GM19025 (cell line): ENCODE data around the gene RHOBTB3.

Experiments
- ATAC-seq: cut with Tn5 transposase; IDR thresholded peaks from one replicate; pipeline ENCODE4 v1.9.1; 2021; ENCODE audit warnings: mild to moderate bottlenecking, low read depth, moderate library complexity; ENCODE audit not compliant: unreplicated experiment

The RHOBTB3 gene

DNA sequence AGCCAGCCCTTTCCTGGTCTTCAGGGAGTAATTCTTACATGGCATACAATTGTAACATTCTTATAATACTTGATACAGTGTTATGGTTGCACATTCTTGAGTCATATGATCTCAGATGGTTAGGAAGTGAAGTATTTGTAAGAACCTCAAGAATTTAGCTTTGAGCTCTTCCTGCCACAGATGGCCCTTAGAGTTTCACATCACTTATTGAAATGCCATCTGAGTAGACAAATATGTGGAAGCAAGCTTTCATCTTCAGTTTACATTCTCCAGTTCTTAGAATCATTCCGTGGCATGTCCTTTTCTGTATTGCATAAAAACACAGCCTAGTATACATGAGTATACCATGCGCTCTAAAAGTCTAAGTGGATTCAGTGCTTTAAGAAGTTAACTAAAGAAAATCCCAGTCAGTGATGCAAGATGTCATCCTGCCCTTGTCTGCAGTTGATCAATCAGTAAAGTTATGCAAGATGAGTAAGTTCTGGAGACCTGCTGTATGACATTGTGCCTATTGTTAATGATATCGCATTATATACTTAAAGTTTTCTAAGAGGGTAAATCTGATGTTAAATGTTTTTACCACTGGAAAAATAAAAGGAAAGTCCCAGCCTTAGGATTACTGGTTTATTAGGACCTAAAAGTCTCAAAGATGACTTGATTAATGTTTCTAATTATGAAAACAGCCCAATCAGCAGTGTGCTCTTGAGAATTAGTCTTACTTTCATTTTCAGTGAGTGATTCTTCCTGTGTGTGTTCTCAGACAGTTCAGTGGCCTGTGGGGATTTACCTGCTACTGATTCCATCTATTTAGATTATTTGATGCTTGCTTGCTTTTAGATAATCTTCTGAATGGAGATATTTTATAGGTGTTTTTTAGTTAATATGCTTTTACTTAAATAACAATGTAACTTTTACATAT, 29.4 kb downstream of the RHOBTB3 start:
- ATAC-seq: peak; percentile 92

DNA sequence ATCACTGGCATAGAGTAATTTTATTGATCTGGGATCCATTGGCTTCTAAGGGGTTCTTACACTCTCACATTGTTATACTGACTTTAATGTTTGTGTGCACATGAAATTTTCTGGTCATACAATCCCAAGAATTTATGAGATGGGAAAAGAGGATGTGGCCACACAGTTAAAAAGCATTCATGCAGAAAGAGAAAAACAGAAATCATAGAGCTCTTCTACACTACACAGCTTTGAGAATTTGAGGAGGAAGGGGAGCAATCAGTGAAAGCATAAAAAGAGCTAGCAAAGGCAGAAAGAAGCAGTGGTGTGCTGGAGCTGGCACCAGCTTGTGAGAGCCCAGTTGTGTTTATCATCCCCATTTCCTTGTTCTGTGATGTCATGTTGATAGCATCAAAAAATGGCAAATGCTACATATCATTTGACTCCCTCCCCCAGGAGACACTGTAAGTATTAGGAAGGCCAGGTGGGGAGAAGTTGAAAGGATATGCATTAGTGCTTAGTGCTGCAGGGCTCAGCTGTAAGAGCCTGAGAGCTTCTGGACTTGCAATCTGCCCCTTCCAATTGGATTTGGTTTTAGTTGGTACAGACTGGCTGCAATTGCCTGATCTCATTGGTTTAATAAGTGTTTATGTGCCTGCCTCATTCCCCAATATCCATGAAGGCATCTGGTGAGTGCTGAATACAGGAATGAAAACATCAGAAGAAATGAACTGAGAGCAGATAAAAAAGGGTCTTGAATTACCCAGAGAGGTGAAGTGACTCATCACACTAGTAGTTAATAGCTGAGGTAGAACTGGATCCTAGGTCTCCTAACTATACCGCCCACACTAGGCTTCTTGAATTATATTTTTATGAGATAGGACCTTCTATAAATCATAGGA, 30.9 kb downstream of the RHOBTB3 start:
- ATAC-seq: no peak

DNA sequence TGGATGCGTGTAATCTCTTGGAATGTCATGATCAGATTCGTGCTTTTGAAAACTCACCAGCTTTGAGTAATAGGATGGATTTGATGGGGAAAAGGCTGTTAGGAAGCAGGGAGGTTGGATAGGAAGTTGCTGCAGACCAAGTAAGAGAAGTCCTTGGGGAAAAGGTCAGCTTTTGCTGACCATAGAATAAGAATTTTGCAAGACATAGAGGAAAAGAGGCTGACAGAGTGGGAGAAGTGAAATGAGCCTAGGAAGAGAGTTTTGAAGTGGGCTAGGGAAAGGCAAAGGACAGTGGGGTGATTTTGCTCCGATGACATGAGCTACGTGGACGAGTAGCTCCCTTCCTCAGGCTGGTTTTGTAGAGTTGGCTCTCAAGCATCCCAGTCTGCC, 31.5 kb downstream of the RHOBTB3 start:
- no peak for ATAC-seq

DNA sequence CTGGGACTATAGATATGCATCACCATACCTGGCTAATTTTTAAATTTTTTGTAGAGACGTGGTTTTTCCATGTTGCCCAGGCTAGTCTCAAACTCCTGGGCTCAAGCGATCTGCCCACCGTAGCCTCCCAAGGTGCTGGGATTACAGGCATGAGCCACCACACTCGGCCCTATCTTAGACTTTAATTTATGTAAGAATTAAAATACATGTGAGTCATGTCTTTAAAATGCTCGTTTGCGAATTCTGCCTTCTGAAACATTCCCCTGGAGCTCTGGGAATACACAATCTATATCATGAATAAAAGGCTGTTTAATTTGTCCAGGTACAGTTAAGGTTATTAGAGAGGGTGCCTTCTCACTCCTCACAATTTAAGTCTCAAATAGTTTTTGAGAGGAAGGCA, 32.8 kb downstream of the RHOBTB3 start:
- no peak for ATAC-seq

DNA sequence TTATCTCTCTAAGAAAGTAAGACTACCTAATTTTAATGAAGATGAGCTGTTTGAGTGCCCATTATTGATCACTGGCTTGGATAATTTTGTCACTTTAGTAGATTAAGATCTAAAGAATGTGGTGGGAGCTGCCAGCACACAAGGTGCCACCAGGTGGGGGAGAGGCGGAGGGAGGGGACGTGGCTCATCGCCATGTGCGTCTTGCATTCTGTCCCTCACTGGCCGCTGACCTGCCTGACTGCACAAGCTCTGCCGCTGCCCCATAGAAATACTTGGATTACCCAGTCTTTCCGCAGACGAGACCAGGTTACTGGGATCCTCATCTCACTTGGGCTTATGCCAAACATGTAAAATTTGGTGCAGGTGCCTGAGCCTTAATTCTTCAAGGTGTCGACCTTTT, 37.6 kb downstream of the RHOBTB3 start:
- ATAC-seq: no peak

DNA sequence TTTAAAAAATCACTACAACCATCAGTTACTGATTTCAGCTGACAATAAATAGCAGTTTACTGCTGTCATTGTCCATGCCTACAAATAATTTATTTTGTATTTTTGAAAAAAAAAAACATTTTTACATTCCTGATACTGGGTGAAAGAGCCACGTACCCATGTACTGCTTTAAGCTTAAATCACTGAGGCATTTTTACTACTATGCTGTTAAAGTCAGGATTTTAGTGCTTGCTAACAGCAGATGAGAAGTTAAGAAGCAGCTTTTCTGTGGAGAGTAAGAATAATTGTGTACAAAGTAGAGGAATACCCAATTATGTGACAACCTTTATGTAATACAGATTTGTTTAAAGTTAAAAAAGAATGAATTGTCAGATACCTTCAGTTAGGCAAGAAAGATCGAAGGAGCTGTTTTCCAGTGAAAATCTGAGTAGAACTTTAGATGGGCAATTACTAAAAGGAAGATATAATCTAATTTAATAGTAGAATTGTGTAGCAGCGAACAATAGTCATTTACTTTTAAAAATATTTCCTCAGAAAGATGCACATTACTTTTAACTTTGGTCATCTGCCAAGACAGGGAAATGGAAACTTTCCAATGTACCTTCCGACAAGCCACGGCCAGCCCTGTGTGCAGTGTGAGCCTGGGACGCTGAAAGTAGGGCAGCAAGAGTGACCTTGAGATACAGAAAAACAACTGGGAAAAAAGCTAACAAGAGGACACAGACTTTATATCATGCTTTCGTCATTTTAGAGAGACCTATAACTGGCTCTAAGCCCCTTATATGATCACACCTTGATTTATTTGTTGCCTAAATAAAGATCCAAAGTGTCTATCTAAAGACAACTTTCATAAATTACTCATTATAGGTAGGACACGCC, 39.9 kb downstream of the RHOBTB3 start:
- ATAC-seq: no peak

DNA sequence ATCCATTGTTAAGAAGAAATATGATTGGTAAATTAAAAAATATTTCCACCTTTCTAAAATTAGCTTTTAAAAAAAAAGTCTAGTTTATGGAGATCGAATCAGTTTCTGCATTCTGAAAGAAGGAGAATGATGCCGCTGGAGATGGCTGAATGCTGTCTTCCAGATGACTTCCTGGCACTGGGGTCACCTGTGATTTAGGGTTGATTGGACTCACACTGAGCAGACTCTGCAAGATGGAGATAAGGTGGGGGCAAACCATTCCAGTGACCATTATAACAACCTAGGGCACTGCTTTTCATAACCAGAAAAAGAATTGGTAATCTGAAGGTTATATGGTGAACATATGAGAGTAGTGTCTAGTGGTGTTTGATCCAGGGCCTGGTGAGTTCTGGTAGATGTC, 40.8 kb downstream of the RHOBTB3 start:
- ATAC-seq: no peak

DNA sequence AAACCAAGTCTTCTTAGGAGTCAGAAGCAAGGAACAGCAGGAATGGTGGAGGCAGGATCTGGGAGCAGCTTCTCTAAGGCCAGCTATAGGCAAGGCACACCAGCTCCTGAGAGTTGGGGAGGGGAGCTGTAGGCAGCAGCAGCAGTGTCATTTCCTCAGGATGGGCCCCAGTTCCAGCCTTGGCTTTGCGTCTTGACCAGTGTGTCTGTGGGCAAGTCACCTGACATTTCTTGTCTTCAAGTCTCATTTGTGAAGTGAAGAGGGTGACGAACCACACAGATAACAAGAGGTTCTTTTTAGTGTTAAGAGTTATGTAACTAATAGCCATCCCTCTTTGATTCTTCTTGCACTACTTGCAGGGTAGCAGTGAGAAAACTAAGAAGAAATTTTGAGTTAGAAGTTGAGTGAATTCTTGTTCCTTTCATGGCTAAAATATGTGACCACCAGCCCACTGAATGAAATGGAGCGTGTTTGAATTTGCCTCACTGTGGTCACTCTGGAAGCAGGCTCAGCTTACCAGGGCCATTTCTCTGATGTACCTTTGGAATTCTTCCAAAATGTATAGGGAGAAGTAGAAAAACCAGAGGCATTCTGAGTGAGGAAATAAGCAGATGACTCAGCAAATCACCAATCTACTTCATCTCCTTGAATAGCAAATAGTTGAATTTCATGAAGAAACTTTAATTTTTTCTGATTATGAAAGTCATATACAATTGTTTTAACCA, 42.4 kb downstream of the RHOBTB3 start:
- no peak for ATAC-seq

DNA sequence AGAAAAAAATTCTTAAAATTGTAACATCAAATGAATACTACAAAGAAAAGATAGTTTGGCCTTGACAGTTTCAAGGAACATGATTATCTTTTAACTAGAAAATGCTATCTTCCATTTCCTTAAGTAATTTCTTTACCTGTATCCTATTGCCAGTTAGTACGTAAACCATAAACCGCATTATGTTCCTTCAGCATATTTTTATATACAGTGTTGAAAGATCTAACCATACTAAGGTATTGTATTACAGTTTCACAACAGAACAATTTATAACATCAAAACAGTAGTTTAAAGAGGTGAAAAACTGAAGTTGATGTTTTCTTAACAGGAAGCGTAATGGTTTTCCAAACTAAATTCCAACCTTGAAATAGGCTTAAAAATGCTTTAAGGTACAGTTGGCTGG, 46.3 kb downstream of the RHOBTB3 start:
- ATAC-seq: no peak

DNA sequence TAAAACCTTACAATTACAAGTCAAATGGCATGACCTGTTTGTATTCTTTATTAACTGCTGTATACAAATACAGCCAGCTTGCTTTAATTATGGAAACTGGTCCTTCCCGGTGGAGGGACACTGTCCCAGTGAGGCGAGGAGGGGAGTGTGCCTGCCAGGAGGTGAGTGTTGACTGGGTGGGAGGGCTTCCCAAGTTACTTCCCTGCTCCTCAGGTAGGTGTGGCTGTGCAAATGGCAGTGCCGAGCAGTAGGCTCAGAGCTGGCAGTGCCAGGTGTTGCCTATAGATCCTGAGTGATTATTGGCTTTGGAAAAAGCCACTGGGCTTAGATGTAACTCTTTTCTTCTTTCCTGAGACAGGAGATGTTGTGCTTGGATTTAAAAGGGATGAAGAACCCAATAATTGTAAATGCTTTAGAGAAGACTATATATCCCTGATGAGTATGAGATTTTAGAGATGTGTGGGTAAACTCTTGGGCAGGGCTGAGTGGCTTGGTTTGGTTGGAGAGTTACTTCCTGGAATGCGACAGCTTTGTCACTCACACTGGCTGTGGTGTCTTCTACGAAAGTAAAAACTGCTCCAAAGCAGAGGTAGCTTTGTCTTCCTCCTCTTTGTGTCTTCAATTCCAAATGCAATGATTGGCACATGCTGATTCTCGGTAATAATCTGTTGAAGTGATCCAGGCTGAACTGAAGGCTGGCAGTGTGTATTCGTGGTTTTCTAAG, 47.7 kb downstream of the RHOBTB3 start:
- no peak for ATAC-seq

DNA sequence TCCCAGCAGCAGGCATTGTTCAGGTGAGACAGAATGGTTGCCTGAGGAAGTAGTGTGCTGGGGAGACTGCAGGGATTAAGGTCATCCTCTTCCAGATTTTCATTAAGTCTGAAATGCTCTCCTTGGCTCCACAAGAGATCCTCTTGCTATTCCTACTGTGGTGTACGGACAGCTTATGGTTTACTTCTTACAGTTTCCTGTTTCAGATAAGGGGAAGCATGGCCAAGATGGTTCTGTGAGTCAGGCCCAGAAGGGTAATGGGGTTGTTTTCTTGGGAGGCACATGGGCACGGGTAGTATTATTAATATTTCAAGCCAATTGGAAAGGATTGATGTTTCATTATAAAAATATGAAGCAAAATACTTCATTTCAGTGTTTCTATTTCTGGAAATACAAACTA, 48.5 kb downstream of the RHOBTB3 start:
- ATAC-seq: no peak

DNA sequence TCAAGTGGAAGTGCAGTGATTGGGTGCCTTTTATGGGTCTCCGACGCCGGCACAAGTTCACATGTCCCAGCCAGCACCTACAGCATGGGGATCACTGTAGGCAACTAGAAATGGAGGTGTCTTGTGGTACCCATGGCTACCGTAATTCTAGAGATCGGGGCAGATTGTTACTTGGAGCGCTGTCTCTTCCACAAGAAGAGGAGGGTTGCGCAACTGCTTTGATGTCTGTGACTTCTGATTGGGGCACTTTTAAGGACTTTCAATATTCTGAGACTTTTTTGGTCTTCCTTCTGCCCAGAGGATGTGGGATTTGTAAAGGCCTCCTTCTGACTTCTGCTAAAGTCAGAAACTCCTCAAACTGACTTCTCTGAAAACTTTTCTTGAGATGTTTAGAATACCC, 49.5 kb downstream of the RHOBTB3 start:
- ATAC-seq: no peak

DNA sequence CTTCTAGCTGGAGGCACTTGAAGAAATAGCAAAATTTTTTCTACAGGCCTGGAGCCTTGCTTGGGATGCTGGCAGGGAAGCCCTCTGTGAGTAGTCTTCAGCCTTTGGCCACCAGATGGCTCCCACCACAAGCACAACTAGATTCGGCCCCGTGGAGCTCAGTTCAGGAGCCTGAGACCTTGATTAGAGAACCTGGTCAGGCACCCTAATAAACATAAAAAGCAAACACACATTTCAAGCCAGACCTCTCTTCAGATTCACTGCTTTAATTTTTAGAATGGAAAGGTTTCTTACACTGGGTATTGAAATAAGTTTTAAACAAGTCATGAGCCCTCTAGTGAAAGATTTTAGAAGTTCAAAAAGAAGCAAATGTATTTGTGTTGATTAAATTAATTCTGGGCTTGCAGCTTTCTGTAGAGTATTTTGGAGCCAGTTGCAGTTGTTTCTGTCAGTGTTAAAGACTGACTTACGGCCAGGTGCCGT, 50.0 kb downstream of the RHOBTB3 start:
- ATAC-seq: peak; percentile 94

DNA sequence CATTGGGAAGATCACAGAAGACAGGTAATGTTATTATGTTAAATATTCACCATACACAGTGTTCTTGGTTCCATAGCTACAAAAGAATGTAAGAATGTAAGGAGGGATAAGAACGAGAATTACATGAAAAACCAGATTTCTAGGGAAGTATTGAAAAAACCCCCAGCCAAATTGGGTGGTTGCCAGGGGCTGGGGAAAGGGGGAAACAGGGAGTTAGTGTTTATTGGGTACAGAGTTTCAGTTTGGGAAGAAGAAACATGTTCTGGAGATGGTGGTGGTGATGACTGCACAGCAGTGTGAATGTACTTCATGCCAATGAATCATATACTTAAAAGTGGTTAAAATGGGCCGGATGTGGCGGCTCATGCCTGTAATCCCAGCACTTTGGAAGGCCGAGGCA, 51.0 kb downstream of the RHOBTB3 start:
- no peak for ATAC-seq

DNA sequence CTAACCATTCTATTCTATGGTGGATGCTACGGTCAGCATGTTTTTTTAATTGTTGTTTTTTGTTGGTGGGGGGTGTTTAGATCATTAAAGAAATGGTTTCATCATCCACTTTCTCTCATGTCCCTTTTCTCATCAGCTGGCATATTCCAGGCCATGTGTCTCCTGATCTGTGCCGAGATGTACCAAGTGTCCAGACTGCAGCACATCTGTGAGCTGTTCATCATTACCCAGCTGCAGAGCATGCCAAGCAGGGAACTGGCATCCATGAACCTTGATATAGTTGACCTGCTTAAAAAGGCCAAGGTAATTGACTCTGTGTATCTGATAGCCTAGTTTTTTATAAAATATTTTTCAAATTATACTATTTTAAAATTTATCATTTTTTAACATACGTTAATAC, 52.5 kb downstream of the RHOBTB3 start:
- ATAC-seq: no peak

DNA sequence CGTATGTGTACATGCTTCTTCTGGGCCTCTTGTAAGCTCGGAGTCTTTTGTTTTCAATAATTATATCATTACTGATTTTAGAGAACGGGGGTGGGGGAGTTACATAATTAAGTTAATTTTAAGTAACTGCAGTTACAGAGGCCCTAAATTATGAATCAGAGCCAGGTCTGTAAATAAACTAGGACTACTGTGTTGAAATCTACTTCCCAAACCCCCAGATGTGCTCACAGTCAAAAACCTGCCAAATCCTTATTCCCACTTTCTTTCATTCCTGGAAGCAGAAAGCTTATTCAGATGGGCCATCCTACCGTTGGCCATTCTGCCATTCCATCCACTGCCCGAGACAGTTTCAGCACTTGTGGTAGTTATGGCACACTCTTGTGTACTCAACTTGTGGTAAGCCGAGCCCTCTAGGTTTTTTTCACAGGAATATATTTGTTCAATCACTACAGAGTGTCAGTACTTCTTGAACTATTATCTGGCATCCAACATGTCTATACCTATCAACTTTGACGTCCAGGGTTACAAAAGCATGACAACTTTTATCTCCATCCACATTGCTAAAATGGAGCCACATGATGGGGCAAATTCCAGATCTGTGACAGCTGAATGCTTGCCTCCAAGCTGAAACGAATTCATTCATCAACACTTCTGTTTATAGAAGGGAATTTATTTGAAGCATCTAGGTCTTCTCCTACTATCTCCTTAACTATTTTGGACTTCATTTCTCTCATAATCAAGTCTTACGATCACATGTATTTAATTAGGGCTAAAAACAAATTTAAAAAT, 53.6 kb downstream of the RHOBTB3 start:
- ATAC-seq: no peak

DNA sequence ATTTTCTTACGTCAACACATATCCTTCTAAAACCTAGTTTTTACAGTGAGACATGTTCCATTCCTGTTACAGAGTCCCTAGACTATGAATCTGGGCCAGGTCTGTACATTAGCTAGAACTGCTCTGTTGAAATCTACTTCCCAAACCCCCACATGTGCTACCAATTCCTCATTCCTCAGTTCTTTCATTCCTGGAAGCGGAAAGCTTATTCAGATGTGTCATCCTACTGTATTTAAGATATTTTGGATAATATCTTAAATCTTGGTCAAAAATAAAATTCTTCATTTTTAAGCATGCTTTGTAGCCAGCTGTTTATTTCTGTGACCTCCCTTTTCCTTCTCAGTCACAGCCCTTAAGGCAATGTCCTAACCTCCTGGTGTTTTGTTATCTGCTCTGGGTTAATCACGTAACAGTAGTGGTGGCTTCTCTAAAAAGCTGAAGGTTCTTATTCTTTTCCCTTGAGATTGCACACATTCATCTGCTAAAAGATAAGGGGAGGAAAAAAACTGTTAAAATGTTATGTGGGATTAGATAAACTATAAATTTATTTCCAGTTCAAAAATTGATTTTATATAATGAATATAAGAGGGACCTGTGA, 55.8 kb downstream of the RHOBTB3 start:
- ATAC-seq: no peak

DNA sequence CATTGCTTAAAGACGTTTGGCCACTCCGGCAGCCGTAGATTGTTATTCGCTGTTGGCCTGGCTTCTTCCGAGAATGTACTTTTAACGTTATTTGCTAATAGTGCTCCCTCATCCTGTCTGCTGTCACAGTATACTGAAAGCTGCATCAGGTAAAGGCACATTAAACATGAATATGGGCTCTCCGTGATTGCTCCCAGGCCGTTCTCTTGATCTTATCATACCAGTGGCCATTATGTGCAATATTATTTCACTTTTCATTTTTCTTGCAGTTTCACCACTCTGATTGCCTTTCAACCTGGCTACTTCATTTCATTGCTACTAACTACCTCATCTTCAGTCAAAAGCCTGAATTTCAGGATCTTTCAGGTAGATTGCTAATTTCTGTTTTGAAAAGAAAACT, 57.4 kb downstream of the RHOBTB3 start:
- no peak for ATAC-seq
